GM18867 (cell line): ENCODE data around the gene CHSY3.
A peak's percentile ranks its signal among the peaks of the same experiment; 100 is the strongest.

ENCODE experiments used
- ATAC-seq: cut with Tn5 transposase; IDR thresholded peaks from one replicate; pipeline ENCODE4 v1.9.1; 2021; ENCODE audit warnings: mild to moderate bottlenecking, moderate library complexity; ENCODE audit not compliant: unreplicated experiment

CHSY3 gene

DNA sequence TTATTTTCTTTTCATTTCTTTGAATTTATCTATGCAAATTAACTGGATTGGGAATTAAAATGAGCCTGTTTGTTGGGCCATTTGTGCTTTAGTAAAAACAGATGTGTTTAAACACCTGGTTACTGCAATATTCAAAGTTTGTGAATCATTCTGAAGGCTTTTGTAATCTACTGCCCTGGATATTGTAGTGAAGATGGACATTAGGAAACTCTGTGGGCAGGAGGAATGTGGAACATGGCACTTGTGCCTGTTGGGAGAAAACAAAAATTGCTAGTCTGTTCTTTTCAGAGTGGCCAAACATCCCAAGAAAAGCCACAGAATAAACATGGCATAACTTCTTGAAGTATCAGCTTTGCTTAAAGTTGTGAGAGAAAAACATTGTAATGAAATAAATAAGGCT is 40.8 kb downstream of the CHSY3 start:
- ATAC-seq, result no peak

DNA sequence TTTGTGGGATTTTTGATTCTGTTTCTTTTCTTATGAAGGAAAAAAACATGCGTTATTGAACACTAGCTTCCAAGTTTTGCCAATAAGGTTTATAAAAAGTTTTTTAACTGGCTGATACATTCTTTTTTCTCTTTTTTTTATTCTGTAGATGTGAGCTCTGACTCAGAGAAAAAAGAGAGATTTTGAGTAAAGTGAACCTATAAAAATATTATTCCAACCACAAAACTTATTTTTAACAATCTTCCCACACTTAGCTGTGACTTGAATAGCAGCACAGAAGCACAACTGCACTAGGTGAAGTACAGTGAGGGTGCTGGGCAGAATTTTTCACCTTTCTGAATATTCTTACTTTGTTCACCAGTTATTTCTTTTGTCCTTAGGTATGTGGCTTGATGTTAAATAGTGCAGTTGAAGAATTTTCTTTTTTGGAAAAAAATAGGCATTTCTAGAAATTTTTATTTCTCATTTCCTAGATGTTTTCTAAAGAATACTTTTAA is 41.6 kb downstream of the CHSY3 start:
- no peak for ATAC-seq

GRCh38 chr5:129951039-129951438 is 46.8 kb downstream of the CHSY3 start:
- ATAC-seq, result no peak

- ATAC-seq, result no peak
These were observed 54.3 kb downstream of the CHSY3 start for GRCh38 chr5:129958581-129958980.

GRCh38 chr5:129960831-129961230 is 56.6 kb downstream of the CHSY3 start:
- no peak for ATAC-seq

DNA sequence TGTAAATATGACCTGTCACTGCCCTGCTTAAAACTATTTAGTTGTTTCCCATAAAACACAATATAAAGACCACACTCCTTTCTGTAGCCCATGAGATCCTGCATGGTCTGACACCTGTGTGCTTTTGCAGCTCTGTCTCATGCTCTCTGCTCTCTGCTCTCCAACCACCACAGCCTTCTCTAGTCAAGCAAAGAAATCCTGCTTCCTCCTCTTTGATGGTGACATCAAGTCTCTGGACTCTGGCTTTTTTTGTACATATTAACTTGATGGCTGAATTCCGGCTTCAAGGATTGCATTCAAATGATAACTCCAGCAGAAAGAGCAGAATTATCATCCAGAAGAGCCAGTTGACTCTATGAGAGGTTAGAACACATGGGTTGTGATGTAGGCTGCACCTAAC is 58.2 kb downstream of the CHSY3 start:
- no peak for ATAC-seq

- ATAC-seq, result no peak
These were observed 59.1 kb downstream of the CHSY3 start for GRCh38 chr5:129963359-129963758.

DNA sequence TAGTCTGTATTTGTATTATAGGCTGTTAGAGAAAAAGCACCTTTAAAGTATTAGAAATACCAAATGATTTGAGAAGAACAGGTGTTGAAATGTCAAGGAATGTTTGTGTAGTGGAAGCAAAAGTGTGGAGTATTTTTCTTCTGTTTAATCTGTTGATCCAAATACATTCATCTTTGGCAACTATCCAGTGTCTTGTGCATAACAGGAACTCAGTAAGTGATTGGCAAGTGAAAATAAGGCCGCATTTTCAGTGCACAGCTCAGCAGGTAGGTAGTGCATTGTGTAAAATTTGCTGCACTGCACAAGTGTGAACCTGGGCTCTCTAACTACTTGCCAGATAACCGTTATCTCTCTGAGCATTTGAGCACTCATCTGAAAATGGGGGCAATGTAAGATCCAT is 61.8 kb downstream of the CHSY3 start:
- no peak for ATAC-seq

- no peak for ATAC-seq
These were observed 67.4 kb downstream of the CHSY3 start for GRCh38 chr5:129971714-129972113.

GRCh38 chr5:129972465-129973141 is 68.3 kb downstream of the CHSY3 start:
- ATAC-seq, result no peak

DNA sequence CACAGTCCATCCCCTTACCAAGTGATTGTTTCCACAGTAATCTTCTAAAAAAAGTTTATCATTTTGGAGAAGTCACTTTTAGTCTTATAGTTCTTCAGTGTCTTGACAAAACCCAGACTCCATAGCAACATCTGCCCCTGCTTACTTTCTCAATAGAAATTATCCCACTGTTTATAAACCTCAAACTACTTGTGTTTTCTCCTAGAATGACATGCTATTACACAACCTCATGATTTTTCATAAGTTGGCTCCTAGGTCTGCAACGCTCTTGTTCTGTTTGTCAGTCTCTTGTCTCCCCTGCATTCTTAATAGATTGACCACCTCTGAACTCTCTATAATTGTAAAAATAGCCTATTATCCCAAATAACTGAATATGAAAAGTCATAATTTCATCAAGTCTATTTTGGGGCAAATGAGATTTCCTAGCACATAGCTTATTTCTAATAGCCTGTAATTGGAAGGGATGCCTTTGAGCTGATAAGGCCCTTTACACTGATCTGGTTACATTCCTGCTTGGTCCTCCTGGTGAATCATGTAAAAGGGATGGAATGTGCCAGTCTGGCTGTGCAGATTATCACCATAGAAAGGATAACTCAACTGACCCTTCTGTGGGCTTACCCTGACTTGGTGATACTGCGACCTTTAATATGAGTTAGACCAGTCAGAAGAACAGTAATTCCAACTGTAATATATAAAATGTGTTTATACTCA is 69.6 kb downstream of the CHSY3 start:
- ATAC-seq, result no peak

DNA sequence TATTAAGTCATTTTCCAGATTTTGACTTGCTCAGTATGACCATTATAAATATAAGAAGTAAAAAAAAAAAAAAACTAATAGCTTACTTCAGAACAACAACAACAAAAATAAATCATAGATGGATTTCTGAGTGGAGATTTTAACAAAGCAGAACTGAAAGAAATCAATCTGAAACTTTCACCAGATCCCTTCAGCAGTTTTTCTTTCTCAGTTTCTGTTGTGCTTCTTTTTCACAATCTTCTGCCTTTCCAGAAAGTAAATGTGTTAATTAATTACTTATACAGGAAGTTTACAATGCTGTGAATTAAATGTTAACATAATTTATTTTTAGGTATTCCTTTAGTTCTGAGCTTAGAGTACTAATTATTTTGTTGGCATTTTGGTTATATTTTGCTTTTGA is 73.5 kb downstream of the CHSY3 start:
- ATAC-seq, result peak; percentile 80

DNA sequence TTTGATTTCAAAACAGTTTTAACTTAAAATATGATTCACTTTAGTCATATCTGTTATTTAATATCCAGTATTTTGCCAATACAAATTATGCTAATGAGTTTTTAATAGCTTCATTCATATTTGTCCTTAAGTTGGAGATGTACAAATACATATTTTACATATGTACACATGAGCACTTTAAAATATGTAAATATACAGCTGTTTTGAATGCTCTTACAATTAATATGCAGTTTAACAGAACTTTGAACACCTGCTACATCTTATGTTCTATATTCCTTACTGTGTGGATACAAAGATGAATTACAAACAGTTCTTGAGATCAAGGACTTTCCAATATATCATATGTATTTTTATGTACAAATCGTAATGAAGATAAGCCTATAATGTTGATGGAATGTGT is 74.0 kb downstream of the CHSY3 start:
- no peak for ATAC-seq

DNA sequence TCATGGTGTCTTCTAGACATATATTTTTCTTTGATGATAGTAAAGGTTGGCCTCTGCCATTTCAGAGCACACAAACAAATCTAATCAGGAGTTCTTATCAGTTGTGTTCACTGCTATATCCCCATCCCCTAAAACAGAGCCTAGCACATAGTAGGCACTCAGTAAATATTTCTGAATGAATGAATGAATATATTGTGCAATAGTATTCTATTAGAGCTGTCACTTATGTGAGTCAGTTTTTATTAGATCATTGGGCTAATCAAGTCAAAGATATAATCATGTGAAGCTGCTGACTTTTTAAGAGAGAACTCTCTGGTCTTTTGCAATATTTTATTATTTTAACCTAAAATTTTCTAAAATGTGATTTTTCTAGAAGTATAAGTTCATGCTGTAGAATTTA is 84.2 kb downstream of the CHSY3 start:
- ATAC-seq, result no peak

DNA sequence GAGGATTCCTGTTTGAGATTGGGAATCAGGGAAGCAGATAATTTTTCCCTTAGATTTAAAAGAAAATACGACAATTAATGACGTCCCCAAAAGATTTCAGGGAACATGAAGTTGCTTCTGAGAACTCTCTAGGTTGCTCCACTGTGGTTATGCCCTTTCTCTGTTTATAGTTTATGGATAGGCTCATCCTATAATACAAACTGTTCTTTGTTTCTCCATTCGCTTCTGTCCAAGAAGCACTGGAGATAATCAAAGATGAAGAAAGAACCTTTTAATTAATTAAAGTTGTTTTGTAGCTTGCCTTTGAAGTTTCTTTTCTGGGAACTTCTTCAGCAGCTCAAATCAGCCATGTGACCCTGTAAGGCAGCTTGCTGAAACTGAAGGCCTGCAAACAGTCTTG is 87.5 kb downstream of the CHSY3 start:
- ATAC-seq, result no peak

DNA sequence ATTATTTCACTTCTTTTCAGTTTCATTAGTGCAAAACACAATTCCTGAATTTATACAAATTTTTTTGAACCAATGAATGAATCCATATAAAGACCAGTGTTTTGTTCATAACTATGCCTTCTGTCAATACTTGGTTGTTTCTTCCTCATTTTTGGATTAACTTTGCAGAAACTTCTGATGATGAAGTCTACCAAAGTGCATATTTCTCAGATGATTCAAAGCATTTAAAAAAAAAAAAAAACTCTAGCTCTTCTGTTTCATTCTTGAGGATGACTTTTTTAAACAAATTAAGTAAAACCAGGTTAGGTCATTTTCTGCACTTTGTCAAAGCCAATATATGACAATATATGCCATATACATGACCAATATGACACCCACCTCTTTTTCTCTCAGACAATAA is 92.6 kb downstream of the CHSY3 start:
- ATAC-seq, result no peak

DNA sequence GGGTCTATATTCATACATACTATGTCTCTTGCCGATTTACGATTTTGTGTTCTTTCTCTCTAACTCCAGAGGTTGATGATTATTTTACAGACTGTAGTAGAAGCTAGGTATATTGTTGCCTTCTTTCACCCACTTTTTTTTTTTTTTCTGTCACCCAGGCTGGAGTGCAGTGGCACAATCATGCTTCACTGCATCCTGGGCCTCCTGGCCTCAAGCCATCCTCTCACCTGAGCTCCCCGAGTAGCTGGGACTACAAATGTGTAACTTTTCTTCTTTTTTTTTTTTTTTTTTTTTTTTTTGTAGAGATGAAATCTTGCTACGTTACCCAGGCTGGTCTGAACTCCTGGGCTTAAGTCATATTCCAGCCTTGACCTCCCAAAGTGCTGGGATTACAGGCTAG is 96.2 kb downstream of the CHSY3 start:
- no peak for ATAC-seq

- ATAC-seq, result no peak
These were observed 97.9 kb downstream of the CHSY3 start for GRCh38 chr5:130002183-130002582.

DNA sequence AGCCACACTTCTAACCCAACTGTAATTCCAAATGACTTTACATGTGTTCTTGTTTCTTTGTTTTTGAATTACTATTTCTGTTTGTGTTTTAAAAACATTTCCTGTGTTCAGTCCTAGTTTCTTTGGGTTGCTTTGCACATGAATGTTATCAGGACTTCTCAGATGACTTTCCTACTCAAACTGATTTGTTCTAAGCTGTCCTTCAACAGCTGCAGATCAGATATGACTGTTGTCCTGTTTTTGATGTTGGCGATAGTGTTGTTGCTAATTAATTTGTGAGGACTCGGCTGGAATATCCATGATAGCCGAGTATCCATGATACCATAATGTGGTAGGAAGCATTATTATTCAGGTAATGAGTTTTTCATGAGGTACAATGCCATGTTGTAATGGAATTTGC is 98.6 kb downstream of the CHSY3 start:
- ATAC-seq, result no peak

DNA sequence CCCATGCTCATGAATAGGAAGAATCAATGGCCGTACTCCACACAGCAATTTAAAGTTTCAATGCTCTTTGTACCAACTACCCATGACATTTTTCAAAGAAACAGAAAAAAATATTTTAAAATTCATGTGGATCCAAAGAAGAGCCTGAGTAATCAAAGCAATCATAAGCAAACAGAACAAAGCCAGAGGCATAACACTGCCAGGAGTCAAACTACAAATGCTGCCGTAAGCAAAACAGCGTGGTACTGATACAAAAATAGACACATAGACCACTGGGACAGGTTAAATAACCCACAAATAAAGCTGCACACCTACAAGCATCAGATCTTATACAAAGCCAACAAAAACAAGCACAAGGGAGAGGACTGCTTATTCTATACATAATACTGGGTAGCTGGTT is 107.7 kb downstream of the CHSY3 start:
- ATAC-seq, result no peak

DNA sequence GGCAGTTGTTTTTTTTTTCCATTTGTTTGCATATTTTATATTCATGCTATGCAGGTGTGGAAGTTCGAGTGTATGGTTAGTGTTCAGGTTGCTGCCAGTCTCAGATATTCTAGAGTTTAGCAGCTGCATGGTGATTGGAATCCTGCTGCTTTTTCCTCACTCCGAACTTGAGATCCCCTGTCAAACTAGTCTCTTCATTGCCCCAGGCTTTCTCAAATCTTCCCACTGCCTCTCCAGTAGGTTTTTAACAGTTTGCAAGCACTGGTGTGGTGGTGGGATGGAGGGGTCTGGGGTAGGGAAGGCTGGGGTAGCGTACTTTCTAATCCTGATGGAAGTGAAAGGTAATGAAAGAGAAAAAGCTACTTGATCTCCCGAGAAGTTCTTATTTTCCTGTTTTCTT is 112.9 kb downstream of the CHSY3 start:
- no peak for ATAC-seq

GRCh38 chr5:130018641-130019040 is 114.4 kb downstream of the CHSY3 start:
- no peak for ATAC-seq

GRCh38 chr5:130021000-130021399 is 116.7 kb downstream of the CHSY3 start:
- no peak for ATAC-seq
